B cell (primary cell): ENCODE measurements around the gene TRIP4. TPM values are rescaled to one million over a fixed set of nuclear protein-coding genes. Genes with fewer than 3 reads are reported as not detected.

Source experiments
- ATAC-seq: fragments of 200-7000 bp; cut with Tn5 transposase; one replicate; pipeline ENCODE4 v1.10.0; 2021; ENCODE audit warnings: low read depth, mild to moderate bottlenecking, moderate number of reproducible peaks, moderate library complexity
- CTCF ChIA-PET: fragments of 350-600 bp; sonication (Branson Sonifier 250); formaldehyde crosslinking; loops from one replicate; lab custom pipeline; 2021; ENCODE audit warnings: antibody characterized with exemption, inconsistent platforms; lab: Charles Lee
- POLR2A ChIA-PET: fragments of 350-600 bp; sonication (Branson Sonifier 250); formaldehyde crosslinking; loops from one replicate; lab custom pipeline; 2021; ENCODE audit warnings: antibody characterized with exemption; lab: Charles Lee
- DNase-seq: peaks from one replicate; pipeline ENCODE4 v3.0.0; 2013
- H2AFZ ChIP-seq: 2 replicates; pipeline ENCODE4 v1.6.1; 2012; ENCODE audit warnings: mild to moderate bottlenecking, low read depth, low read length; ENCODE audit not compliant: insufficient read depth, poor library complexity, severe bottlenecking
- H3K27ac ChIP-seq, 2 donors: 1 replicate in 1 of 2; 2 replicates in 1 of 2; pipeline ENCODE4 v1.5.1; 2012 to 2013; ENCODE audit warnings: low read length in 2 of 2, mild to moderate bottlenecking in 2 of 2, moderate library complexity in 1 of 2
- H3K27me3 ChIP-seq, 4 experiments: fragments of 200-600 bp in 1 of 4; sonication (generic) in 1 of 4; replicated peaks in 1 of 4; 1 replicate in 2 of 4; 2 replicates in 2 of 4; pipeline versions ENCODE4 v1.6.1 to v1.7.0; 2013 to 2016; ENCODE audit warnings: low read length in 3 of 4, mild to moderate bottlenecking in 2 of 4, mixed read lengths in 1 of 4, moderate library complexity in 1 of 4; ENCODE audit not compliant: insufficient read depth in 4 of 4, control insufficient read depth in 3 of 4; ENCODE audit errors: control extremely low read depth in 1 of 4
- H3K36me3 ChIP-seq, 2 experiments: replicated peaks in 1 of 2; 1 replicate in 1 of 2; 2 replicates in 1 of 2; pipeline versions ENCODE4 v1.6.1 to v1.7.1; 2013; ENCODE audit warnings: low read length in 1 of 2; ENCODE audit not compliant: insufficient read depth in 2 of 2, control insufficient read depth in 1 of 2; ENCODE audit errors: control extremely low read depth in 1 of 2, extremely low read depth in 1 of 2
- H3K4me1 ChIP-seq, 2 donors: fragments of 200-600 bp in 1 of 2; sonication (generic) in 1 of 2; 1 replicate in 1 of 2; 2 replicates in 1 of 2; pipeline versions ENCODE4 v1.5.1 to v1.6.1; 2013 to 2017; ENCODE audit warnings: low read length in 2 of 2; ENCODE audit not compliant: control insufficient read depth in 2 of 2, insufficient read depth in 2 of 2
- H3K4me2 ChIP-seq: replicated peaks from 2 replicates; pipeline ENCODE3; 2012; ENCODE audit warnings: mild to moderate bottlenecking, low read depth, low read length; ENCODE audit not compliant: poor library complexity, severe bottlenecking
- H3K4me3 ChIP-seq, 5 experiments: fragments of 200-600 bp in 1 of 5; sonication (generic) in 1 of 5; 1 replicate in 3 of 5; 2 replicates in 2 of 5; pipeline versions ENCODE4 v1.5.1 to v1.7.0; 2011 to 2016; ENCODE audit warnings: low read length in 4 of 5, mild to moderate bottlenecking in 4 of 5, low read depth in 2 of 5, control low read depth in 1 of 5, moderate library complexity in 1 of 5; ENCODE audit not compliant: insufficient read depth in 1 of 5; ENCODE audit errors: control extremely low read depth in 1 of 5, extremely low read depth in 1 of 5
- H3K79me2 ChIP-seq: fragments of 200-600 bp; sonication (generic); one replicate; pipeline ENCODE4 v1.6.0; 2016; ENCODE audit warnings: low read length; ENCODE audit not compliant: control insufficient read depth, insufficient read depth
- H3K9ac ChIP-seq: fragments of 200-600 bp; sonication (generic); 2 replicates; pipeline ENCODE4 v1.6.1; 2017; ENCODE audit warnings: mild to moderate bottlenecking, low read length, moderate library complexity
- H3K9me3 ChIP-seq, 3 donors: one replicate each; pipeline versions ENCODE4 v1.6.1 to v1.7.1; 2013; ENCODE audit warnings: low read length in 2 of 3; ENCODE audit not compliant: control insufficient read depth in 2 of 3, insufficient read depth in 1 of 3; ENCODE audit errors: control extremely low read depth in 1 of 3
- H4K20me1 ChIP-seq: 2 replicates; pipeline ENCODE4 v1.6.0; 2012; ENCODE audit warnings: mild to moderate bottlenecking, low read length; ENCODE audit not compliant: insufficient read depth, control insufficient read depth, poor library complexity, severe bottlenecking
- H3K27ac Mint-ChIP-seq: one replicate; pipeline ENCODE4 v1.8.0; 2021; ENCODE audit warnings: mixed read lengths
- H3K27me3 Mint-ChIP-seq: one replicate; pipeline ENCODE4 v1.8.0; 2021; ENCODE audit warnings: mixed read lengths
- H3K4me1 Mint-ChIP-seq: one replicate; pipeline ENCODE4 v1.8.0; 2021; ENCODE audit warnings: mixed read lengths
- H3K4me3 Mint-ChIP-seq: one replicate; pipeline ENCODE4 v1.8.0; 2021; ENCODE audit warnings: mixed read lengths
- H3K9me3 Mint-ChIP-seq: one replicate; pipeline ENCODE4 v1.8.0; 2022; ENCODE audit warnings: mixed read lengths; ENCODE audit not compliant: insufficient read depth
- EZH2 ChIP-seq: IDR thresholded peaks from 2 replicates; pipeline ENCODE4 v1.6.1; 2012; ENCODE audit warnings: borderline replicate concordance, low read depth, mild to moderate bottlenecking, moderate library complexity, low read length; ENCODE audit not compliant: insufficient read depth, poor library complexity, severe bottlenecking
- intact Hi-C: fragments of 100-400 bp; cut with micrococcal nuclease; formaldehyde crosslinking; loops from one replicate; pipeline ENCODE4 v1.10.0; 2022
- polyA plus RNA-seq: library from polyadenylated mRNA; depleted of rRNA; stranded (reverse); fragments of >200 nt; gene quantifications from 2 replicates; pipeline ENCODE4 v1.2.3, GENCODE V29; 2012
- total RNA-seq, 2 donors: library from RNA; stranded (reverse); fragments of 120-200 nt in 1 of 2; gene quantifications; 1 replicate in 1 of 2; 2 replicates in 1 of 2; pipeline versions ENCODE4 v1.2.3 to v1.2.4, GENCODE V29; 2013 to 2022
- TF ChIP-seq, protein P1 (sequence below): fragments of 200-600 bp; IDR thresholded peaks from one replicate; pipeline ENCODE4 v1.8.0; 2022; ENCODE audit warnings: antibody characterized with exemption, mild to moderate bottlenecking

Gene TRIP4
- total and polyA plus RNA-seq, 2 donors (not counting 1 experiment from before 2014, with no cell fraction given) = 13.7 to 38.2 TPM

DNA sequence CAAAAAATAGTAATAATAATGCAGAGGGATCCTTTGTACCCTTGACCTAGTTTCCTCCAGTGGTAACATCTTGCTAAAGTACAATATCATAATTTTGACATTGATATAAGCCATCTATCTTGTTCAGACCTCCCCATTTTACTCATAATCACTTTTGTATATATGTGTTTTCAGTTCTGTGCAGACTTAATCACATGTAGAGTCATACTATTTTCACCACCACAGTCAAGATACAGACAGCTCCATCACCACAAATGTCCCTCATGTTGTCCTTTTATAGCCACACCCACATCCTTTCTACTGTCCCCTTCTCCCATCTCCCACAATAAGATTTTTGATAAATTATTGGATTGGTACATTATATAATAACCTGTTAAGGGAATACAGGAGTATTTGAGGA, 98.2 kb downstream of the TRIP4 start:
- no peaks in the 10 kb centered on the region for H3K9me3 ChIP-seq
- H3K4me1 ChIP-seq = no peaks in the 10 kb centered on the region
- no peak overlapping the region for H3K4me2 ChIP-seq
- no peak overlapping the region for H3K4me3 Mint-ChIP-seq
- no peaks in the 10 kb centered on the region for H3K27me3 Mint-ChIP-seq
- no peaks in the 10 kb centered on the region for H3K27me3 ChIP-seq
- H3K79me2 ChIP-seq = peaks cover 19% of the 10 kb centered on the region
- DNase-seq (no peak), ATAC-seq (no peak)
- H3K27ac ChIP-seq = no peak overlapping the region
- no peak overlapping the region for H2AFZ ChIP-seq
- H3K27ac Mint-ChIP-seq = no peak overlapping the region
- ChIA-PET POLR2A (no interaction called here), CTCF (no interaction called here)
- no peaks in the 10 kb centered on the region for H3K9me3 Mint-ChIP-seq
- H4K20me1 ChIP-seq = no peaks in the 10 kb centered on the region
- H3K4me1 Mint-ChIP-seq = peaks cover 3% of the 10 kb centered on the region
- H3K36me3 ChIP-seq = peaks cover 1 to 3% of the 10 kb centered on the region in 2 experiments
- no peak overlapping the region for H3K9ac ChIP-seq
- TF ChIP-seq, protein P1, sequence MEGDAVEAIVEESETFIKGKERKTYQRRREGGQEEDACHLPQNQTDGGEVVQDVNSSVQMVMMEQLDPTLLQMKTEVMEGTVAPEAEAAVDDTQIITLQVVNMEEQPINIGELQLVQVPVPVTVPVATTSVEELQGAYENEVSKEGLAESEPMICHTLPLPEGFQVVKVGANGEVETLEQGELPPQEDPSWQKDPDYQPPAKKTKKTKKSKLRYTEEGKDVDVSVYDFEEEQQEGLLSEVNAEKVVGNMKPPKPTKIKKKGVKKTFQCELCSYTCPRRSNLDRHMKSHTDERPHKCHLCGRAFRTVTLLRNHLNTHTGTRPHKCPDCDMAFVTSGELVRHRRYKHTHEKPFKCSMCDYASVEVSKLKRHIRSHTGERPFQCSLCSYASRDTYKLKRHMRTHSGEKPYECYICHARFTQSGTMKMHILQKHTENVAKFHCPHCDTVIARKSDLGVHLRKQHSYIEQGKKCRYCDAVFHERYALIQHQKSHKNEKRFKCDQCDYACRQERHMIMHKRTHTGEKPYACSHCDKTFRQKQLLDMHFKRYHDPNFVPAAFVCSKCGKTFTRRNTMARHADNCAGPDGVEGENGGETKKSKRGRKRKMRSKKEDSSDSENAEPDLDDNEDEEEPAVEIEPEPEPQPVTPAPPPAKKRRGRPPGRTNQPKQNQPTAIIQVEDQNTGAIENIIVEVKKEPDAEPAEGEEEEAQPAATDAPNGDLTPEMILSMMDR = no peak
- no peak for TF ChIP-seq EZH2
- intact Hi-C loops = no loop called here
- no peak overlapping the region for H3K4me3 ChIP-seq

DNA sequence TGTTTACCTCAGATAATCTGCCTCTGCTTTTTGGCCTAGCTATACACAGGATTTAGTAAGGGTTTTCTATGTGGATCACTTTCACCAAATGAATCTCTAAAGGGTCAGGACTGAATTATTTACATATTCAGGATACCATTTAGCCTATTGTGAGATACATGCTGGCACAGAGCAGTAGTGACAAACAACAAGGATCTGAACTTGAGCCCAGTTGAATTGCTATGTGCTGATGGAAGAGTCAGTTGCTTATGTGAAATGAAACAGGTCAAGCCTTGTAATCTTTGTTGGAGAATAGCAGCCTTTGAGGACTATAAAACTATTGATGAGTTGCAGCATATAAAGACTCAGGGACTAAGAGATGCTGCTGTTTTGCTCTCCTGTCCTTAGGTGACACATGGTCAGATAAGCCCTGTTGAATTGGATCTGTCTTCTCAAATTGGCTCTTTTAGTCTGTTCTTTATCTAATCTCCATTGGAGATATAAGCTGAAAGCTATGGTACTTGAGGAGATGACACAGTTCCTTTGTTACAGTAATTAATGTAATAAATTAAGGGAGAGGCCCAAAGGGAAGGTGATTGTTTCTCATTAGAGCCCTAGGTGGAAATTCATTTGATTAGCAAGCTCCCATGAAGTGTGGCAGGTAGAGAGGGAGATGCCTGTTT, 103.1 kb downstream of the TRIP4 start:
- DNase-seq (no peak), ATAC-seq (no peak)
- no peak overlapping the region for H3K4me3 Mint-ChIP-seq
- no peaks in the 10 kb centered on the region for H3K4me1 ChIP-seq
- no peak overlapping the region for H2AFZ ChIP-seq
- no peak overlapping the region for H3K27ac ChIP-seq
- no peak for TF ChIP-seq EZH2
- TF ChIP-seq, protein P1 = no peak
- H3K27me3 Mint-ChIP-seq = no peaks in the 10 kb centered on the region
- no peaks in the 10 kb centered on the region for H3K27me3 ChIP-seq
- H3K27ac Mint-ChIP-seq = no peak overlapping the region
- no peak overlapping the region for H3K9ac ChIP-seq
- no peaks in the 10 kb centered on the region for H4K20me1 ChIP-seq
- H3K36me3 ChIP-seq = no peaks in the 10 kb centered on the region
- ChIA-PET CTCF (interaction anchor here (0.5 kb wide), 1 partner anchor 547 kb away, joined by 5 read pairs; no protein-coding TSS in a partner anchor), POLR2A (interaction anchor here (0.7 kb wide), 1 partner anchor 23 kb away, joined by 10 read pairs; no protein-coding TSS in a partner anchor)
- H3K4me1 Mint-ChIP-seq = no peaks in the 10 kb centered on the region
- intact Hi-C loops = no loop called here
- no peak overlapping the region for H3K4me3 ChIP-seq
- H3K79me2 ChIP-seq = peaks cover 24% of the 10 kb centered on the region
- no peak overlapping the region for H3K4me2 ChIP-seq
- no peaks in the 10 kb centered on the region for H3K9me3 Mint-ChIP-seq
- H3K9me3 ChIP-seq = no peaks in the 10 kb centered on the region
